Measurements from ENCODE around the gene NHLRC4. TPM values are rescaled to one million over a fixed set of nuclear protein-coding genes. Genes with fewer than 3 reads are reported as not detected.
A peak's percentile ranks its signal among the peaks of the same experiment; 100 is the strongest.

NHLRC4 gene
- total and polyA plus RNA-seq, 9 of the 15 experiments (the other 6 are each of a cell fraction or from before 2014, with no cell fraction given) = 0.24 to 3.7 (median 1.3) TPM; not detected in 2

DNA sequence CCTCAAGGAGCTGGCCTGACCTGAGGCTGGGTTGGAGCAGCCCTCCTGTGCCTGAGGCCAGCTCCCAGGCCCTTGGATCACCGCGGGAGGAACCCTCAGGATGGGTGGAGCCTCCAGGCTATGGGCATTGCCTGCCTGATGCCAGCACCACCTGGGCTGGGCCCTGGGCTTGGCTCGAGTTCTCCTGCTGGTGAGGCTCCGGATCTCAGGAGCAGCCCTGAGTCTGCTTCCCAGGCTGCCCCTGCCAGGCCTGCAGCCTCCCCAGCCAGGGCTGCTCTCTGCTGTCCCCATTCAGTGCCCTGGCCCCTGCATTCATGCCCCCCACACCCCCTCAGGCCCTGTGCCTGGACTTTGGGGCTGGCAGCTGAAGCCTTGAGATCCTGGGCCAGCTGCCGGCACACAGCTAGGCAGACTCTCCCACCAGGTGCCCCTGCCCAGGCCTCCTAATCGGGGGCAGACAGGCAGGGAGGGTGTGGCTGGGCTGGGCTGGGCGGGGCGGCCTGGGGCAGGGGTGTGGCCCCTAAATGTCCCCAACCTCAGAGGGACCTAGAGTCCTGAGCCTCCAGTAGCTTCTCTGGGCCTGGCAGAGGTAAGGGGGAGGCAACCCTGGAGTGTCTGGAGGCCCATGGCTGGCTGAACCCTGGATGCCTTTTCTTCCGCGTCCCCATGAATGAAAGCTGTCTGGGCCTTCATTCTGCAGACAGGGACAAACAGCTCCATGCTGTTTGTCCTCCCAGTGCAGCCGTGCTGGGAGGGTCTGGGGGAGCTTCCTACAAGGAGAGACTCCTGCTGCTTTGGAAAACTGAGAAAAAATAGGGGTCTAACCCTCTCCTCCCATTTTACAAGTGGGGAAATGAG, 1.8 kb downstream of the NHLRC4 start (continued):
- TF ChIP-seq, protein P1, sequence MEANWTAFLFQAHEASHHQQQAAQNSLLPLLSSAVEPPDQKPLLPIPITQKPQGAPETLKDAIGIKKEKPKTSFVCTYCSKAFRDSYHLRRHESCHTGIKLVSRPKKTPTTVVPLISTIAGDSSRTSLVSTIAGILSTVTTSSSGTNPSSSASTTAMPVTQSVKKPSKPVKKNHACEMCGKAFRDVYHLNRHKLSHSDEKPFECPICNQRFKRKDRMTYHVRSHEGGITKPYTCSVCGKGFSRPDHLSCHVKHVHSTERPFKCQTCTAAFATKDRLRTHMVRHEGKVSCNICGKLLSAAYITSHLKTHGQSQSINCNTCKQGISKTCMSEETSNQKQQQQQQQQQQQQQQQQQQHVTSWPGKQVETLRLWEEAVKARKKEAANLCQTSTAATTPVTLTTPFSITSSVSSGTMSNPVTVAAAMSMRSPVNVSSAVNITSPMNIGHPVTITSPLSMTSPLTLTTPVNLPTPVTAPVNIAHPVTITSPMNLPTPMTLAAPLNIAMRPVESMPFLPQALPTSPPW (CRISPR knock-in tag; IDR thresholded peaks at IDR 0.05) = peak; percentile 55; the same call in 1 of the 2 replicates
- TF ChIP-seq DMBX1 (CRISPR knock-in tag; IDR thresholded peaks at IDR 0.05; ENCODE audit: borderline replicate concordance) (no peak), HNRNPH1 (optimal IDR thresholded peaks at IDR 0.05; ENCODE audit: low read depth, low read length) (no peak), ZNF507 (tag; conservative IDR thresholded peaks at IDR 0.05) (no peak), POLR2A (conservative IDR thresholded peaks at IDR 0.05) (0 out of 2 replicates have a peak, but pooled peaks have one; percentile 30), HMG20B (CRISPR knock-in tag; IDR thresholded peaks at IDR 0.05) (no peak), KLF1 (tag; IDR thresholded peaks at IDR 0.05) (no peak), ATF7 (IDR thresholded peaks at IDR 0.05) (no peak), CBFA2T3 (IDR thresholded peaks at IDR 0.05) (peak; percentile 71), ZNF589 (CRISPR knock-in tag; IDR thresholded peaks at IDR 0.05; ENCODE audit: low read depth) (no peak), MTA3 (IDR thresholded peaks at IDR 0.05; ENCODE audit: borderline replicate concordance) (no peak), ZNF224 (CRISPR knock-in tag; IDR thresholded peaks at IDR 0.05) (no peak), SLC30A9 (CRISPR knock-in tag; IDR thresholded peaks at IDR 0.05) (no peak), FOXK2 (conservative IDR thresholded peaks at IDR 0.05 in 1 of 2, IDR thresholded peaks at IDR 0.05 in 1 of 2; ENCODE audit: low read depth in 2 of 2) (no peak), EP400 (IDR thresholded peaks at IDR 0.05) (no peak), SMAD2 (IDR thresholded peaks at IDR 0.05; ENCODE audit: low read depth, low read length) (no peak), OTX1 (CRISPR knock-in tag; IDR thresholded peaks at IDR 0.05) (no peak), ZNF778 (CRISPR knock-in tag; IDR thresholded peaks at IDR 0.05) (no peak)
- TF ChIP-seq, protein P2, sequence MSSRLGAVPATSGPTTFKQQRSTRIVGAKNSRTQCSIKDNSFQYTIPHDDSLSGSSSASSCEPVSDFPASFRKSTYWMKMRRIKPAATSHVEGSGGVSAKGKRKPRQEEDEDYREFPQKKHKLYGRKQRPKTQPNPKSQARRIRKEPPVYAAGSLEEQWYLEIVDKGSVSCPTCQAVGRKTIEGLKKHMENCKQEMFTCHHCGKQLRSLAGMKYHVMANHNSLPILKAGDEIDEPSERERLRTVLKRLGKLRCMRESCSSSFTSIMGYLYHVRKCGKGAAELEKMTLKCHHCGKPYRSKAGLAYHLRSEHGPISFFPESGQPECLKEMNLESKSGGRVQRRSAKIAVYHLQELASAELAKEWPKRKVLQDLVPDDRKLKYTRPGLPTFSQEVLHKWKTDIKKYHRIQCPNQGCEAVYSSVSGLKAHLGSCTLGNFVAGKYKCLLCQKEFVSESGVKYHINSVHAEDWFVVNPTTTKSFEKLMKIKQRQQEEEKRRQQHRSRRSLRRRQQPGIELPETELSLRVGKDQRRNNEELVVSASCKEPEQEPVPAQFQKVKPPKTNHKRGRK (tag; IDR thresholded peaks at IDR 0.05) = no peak
- TF ChIP-seq, protein P3, sequence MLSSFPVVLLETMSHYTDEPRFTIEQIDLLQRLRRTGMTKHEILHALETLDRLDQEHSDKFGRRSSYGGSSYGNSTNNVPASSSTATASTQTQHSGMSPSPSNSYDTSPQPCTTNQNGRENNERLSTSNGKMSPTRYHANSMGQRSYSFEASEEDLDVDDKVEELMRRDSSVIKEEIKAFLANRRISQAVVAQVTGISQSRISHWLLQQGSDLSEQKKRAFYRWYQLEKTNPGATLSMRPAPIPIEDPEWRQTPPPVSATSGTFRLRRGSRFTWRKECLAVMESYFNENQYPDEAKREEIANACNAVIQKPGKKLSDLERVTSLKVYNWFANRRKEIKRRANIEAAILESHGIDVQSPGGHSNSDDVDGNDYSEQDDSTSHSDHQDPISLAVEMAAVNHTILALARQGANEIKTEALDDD (IDR thresholded peaks at IDR 0.05) = no peak
- TF ChIP-seq, protein P4, sequence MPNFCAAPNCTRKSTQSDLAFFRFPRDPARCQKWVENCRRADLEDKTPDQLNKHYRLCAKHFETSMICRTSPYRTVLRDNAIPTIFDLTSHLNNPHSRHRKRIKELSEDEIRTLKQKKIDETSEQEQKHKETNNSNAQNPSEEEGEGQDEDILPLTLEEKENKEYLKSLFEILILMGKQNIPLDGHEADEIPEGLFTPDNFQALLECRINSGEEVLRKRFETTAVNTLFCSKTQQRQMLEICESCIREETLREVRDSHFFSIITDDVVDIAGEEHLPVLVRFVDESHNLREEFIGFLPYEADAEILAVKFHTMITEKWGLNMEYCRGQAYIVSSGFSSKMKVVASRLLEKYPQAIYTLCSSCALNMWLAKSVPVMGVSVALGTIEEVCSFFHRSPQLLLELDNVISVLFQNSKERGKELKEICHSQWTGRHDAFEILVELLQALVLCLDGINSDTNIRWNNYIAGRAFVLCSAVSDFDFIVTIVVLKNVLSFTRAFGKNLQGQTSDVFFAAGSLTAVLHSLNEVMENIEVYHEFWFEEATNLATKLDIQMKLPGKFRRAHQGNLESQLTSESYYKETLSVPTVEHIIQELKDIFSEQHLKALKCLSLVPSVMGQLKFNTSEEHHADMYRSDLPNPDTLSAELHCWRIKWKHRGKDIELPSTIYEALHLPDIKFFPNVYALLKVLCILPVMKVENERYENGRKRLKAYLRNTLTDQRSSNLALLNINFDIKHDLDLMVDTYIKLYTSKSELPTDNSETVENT (CRISPR knock-in tag; IDR thresholded peaks at IDR 0.05) = 0 out of 2 replicates have a peak, but pooled peaks have one; percentile 62
- TF ChIP-seq, protein P5, sequence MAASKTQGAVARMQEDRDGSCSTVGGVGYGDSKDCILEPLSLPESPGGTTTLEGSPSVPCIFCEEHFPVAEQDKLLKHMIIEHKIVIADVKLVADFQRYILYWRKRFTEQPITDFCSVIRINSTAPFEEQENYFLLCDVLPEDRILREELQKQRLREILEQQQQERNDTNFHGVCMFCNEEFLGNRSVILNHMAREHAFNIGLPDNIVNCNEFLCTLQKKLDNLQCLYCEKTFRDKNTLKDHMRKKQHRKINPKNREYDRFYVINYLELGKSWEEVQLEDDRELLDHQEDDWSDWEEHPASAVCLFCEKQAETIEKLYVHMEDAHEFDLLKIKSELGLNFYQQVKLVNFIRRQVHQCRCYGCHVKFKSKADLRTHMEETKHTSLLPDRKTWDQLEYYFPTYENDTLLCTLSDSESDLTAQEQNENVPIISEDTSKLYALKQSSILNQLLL (CRISPR knock-in tag; IDR thresholded peaks at IDR 0.05; ENCODE audit: borderline replicate concordance) = no peak
